GM18861 (cell line): ENCODE results near the gene CUL7.
"Not testable (repeated sequence)": the region's sequence is repeated elsewhere in the genome, so short reads cannot be mapped to it uniquely, and the experiment has no call there.

Experiments
- ATAC-seq: cut with Tn5 transposase; IDR thresholded peaks from one replicate; pipeline ENCODE4 v1.9.1; 2021; ENCODE audit not compliant: unreplicated experiment

The CUL7 gene

DNA sequence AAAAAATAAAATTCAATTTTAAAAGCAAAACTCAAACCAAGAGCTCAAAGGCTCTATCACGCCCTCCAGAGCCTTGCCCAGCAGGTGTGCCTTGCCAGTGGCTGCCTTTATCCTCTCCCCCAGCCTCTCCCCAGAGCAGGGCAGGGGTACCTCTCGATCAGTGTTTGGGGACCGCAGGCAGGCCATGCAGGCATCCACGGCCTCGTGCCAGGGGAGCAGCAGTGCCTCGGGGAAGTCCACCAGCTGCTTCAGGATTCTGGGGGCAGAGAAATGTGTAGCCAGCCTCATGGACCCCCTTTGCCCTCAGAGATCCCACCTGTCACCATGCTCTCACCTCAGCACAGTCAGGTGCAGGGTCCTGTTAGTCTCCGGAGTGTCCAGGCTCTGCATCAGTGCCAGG, 5.7 kb downstream of the CUL7 start:
- ATAC-seq = no peak

DNA sequence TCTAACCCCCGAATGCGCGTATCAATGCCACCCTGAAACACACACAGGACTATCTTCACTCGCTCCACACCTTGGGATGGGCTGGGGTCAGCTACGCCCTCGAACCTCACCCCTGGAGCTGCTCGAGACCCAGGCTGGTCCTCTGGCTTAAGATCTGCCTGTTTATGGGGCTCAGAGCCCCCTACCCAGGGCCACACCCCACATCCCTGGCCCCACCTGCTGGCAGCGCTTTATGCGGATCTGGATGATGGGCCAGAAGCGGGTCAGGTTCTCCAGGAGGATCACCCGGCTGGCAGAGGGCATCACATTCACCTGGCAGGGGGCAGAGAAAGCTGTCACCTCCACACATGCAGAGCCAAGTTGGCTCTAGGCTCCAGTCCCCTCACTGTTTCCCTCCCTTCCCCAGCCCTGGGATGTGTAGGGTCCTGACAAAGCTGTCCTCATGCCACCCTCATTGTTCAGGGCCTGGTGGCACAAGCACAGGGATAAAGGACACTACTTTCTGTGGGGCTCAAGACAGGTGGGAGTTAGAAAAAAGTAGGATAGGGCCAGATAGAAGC, 8.2 kb downstream of the CUL7 start:
- no peak for ATAC-seq

DNA sequence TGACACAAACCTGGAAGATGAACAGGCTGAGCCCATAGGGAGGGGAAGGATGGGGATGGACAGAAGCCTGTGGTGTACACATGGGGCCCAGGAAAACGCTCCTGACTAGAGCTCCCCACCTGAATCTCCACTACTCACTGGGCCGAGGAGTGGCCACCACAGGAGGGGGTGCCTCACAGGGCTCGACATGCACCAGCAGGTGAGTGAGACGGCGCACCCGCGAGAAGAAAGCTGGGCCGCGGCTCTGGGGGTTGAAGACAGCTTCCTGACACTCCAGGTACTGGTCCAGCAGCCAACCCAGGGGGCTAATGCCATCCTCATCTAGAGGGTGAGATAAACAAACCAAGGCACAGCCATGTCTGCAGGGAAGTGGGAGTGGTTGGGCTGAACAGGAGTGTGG, 10.3 kb downstream of the CUL7 start:
- no peak for ATAC-seq

DNA sequence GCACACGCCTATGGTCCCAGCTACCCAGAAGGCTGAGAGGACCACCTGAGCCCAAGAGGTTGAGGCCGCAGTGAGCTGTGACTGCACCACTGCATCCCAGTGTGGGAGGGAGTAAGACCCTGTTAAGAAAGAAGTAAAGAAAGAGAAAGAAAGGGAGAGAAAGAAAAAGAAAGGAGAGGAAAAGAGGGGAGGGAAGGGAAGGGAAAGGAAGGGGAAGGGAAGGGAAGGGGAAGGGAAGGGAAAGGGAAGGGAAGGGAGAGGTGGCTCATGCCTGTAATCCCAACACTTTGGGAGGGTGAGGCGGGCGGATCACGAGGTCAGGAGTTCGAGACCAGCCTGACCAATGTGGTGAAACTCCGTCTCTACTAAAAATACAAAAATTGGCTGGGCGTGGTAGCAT, 12.2 kb downstream of the CUL7 start:
- ATAC-seq = not testable (repeated sequence)

DNA sequence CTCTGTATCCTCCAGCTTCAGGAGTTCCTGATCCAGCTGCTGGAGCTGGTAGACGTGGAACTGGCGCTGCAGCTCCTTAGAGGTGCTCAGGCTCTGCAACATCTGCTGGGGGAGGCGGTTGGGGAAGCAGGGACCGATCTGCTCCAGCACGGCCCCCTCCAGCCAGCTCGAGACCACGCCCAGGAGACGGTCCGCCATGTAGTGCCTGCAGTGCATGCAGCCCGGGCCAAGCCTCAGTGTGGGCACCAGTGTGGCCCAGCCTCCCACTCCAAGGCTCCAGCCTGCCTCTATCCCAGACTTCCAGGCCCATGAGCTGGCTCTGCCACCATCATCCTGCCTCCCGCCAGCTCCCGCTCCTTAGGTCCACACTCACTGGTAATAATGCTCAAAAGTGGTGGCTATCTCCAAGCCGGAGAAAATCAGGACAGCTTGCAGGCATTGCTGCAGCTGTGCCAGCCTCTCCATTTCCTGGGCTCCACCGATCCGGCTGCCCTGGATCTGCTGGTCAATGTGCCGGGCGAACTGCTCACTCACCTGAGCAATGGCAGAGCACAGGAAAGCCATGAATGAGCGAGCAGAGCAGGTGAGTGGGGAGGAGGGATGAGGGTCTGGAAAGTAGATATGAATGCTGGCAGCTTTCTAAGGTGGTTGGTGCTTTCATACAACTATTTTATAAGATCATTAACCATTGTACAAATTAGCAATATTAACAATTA, 13.0 kb downstream of the CUL7 start:
- no peak for ATAC-seq

DNA sequence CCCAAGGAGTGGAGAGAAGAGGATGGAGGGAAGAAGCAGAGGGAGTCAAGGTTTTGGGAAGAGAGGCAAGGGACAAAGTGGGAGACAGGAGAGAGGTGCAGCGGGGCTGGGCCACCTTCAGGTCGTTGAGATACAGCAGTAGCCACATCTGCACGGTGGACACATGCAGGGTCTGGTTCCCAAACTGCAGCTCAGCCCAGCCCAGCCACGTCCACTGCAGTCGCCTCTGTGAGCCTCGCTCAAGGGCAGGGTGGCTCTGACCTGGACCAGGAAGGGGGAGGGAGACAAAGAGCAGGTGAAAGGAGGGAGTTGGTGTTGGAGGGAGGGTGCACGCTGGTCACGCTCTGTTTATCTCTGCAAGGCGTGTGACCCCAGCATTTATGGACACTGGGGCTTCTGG, 14.9 kb downstream of the CUL7 start:
- ATAC-seq = no peak

DNA sequence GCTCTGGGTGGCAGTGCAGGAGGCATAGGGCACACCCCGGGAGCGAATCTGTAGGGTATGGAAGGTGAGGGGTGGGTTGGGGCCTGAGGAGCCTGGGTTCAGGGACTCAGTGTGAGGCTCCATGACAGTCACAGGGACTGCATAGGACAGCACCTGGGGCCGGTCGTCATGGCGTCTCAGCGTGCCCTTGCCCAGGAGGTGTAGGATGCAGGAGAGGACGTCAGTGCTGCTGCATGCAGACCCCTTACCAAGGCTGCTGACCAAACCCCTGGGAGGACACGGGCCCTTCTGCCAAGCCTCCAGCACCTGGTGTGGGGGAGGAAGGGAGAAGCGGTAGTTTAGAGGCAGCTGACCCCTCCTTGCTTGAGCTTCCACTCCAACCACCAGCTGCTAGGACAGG, 15.9 kb downstream of the CUL7 start:
- no peak for ATAC-seq

DNA sequence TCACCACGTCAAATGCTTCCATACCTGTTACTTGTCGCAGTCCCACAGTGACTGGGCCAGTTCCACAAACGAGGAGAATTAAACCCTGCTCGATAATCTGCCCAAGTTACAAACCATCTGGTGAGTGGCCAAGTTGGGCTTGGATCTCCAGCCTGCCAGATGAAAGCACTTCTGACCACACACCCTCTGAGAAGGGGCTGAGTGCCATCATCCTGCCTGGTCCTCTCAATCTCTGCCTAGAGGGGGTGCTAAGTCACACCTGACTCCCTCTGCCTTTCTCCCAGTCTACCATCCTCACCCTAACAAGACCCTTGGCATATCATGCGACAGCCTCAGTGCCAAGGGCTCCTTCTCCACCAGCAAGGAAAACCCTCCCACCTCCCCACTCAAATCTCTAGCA, 16.5 kb downstream of the CUL7 start:
- ATAC-seq = no peak

DNA sequence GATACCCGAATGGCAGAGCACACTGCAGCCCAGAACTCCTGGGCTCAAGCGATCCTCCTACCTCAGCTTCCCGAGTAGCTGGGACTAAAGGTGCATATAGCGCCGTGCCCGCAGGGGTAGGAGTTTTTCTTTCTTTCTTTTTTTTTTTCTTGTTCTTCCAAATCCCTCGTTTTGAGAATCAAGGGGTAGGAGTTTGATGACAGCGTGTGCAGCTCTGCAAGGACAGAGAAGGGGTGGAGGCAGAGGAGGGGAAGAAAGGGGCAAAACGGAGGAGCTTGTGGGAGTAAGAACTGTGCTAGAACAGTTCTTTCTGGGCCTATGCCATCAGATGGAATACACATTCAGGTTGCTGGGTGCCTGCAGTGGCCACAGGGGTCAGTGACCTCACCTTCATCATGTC, 16.9 kb downstream of the CUL7 start:
- no peak for ATAC-seq

DNA sequence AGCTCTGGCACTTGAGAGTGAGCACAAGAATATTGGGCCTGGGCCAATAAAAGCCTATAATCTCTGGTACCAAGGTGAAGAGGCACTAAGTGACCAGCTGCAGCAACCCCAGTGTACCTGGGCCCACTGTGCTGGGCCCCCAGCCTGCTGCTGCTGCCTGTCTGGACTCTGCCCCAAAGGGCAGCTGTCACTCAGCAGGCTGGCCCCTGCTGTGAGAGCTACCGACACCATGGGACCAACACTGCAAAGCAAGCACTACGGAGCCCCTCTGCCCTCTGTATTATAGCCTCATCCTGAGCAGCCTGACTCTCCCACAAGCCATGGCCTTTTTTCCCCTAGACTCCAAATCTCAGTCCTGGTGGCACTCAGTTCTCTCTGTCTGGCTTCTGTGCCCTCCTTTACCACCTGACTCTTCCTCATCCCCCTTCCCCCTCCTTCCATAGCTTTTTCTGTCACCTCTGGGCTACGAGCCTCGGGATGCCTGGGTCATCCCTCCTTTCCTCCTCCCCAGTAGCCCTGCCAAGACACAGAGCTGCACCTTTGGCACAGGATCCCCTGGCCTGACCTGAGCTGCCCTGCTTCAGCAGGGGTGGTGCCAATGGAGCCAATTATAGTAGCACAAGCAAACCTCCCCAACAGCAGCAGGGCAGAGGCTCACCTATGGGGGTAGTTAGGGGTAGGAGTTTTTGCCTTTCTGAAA, 18.0 kb downstream of the CUL7 start:
- ATAC-seq = no peak

DNA sequence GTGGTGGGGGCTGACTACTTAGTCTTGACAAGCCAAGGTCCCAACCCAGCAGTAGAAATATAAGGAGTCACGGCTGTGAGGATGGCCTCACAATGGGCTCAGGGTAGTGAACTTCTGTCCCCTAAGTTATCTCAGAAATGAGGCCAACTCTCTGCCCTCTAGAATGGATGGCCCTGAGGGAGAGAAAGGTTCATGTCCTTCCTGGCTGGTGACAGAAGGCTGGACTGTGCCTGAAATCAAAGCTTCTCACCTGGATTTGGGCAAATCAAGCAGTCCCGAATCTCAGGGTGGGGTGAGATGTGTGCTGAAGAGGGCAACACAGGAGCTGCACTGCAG, 19.5 kb downstream of the CUL7 start:
- no peak for ATAC-seq

DNA sequence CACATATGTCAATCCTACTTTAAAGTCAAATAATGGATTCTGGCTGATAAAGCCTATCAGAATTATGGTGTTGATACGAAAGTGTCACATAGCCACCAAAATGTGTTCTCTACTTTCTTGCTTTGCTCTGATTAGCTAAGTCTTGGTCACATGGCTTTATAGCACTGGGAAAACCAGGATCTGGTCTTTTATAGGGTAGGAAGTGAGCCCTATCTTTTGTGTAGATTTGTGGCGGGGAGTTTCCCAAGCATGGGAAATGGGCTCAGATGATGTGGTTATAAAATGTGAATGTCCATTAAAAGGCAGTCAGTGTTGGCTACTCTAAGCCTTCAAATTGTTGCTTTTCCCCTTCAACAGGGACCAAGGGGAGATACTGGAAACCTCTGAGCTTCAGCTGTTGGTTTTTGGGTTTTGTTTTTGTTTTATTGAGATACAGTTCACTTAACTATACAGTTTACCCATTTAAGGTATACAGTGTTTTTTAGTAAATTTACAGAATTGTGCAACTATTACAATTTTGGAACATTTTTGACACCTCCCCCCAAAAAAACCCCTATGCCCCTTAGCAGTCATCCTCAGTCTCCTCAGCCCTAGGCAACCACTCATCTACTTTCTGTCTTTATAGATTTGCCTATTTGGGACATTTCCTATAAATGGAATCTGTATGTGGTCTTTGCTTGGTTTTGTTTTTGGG, 20.0 kb downstream of the CUL7 start:
- ATAC-seq = no peak

DNA sequence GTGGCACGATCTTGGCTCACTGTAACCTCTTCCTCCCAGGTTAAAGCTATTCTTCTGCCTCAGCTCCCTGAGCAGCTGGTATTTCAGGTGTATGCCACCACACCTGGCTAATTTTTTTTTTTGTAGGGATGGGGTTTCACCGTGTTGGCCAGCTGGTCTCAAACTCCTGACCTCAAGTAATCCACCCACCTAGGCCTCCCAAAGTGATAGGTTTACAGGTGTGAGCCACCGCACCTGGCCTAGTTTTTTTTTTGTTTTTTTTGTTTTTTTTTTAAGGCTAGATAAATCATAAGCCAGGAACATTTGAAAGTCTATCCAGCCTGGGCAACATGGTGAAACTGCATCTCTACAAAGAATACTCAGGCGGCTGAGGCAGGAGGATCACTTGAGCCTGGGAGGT, 21.3 kb downstream of the CUL7 start:
- no peak for ATAC-seq

DNA sequence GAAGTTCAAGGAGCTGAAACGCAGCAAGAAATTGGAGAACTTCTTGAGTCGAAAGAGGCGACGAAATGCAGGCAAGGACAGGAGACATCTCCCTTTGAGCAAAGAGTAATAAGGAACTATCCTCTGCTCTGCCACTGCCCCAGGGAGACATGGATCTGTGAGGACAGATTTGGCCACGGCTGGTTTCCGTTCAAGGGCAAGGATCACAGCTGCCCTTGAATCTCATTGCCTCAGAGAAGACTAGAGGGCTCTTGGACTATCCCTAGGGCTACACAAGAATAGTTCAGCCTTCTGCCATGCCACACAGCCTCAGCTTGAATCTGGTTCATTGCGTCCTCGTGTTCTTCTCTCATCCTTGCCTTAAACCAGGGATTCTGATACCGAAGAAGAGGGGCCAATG, 24.5 kb downstream of the CUL7 start:
- ATAC-seq = no peak

DNA sequence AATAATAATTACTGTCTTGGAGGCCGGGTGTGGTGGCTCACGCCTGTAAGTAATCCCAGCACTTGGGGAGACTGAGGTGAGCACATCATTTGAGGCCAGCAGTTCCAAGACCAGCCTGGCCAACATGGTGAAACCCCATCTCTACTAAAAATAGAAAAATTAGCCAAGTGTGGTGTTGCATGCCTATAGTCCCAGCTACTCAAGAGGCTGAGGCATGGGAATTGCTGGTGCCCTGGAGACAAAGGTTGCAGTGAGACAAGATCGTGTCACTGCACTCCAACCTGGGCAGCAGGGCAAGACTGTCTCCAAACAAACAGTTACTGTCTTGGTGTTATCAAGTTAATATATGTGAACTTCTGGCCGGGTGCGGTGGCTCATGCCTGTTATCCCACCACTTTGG, 27.3 kb downstream of the CUL7 start:
- no peak for ATAC-seq

DNA sequence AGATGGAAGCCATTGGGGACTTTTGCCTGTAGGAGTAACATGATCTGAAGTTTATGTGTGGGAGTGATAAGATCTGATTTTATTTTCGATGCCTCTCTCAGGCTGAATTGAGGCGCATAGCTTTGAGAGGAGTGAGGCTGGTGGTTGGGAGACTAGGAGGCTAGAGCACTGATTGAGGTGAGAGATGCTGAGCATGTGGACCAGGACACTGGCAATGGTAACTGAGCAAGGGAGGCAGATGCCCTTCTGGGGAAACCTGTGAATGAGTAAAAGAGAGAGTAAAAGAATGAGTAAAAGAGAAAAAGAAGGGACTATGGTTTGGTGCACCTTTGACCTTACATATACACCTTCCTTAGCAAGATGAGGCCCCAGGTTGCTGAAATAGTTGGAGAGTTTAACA, 29.2 kb downstream of the CUL7 start:
- no peak for ATAC-seq

DNA sequence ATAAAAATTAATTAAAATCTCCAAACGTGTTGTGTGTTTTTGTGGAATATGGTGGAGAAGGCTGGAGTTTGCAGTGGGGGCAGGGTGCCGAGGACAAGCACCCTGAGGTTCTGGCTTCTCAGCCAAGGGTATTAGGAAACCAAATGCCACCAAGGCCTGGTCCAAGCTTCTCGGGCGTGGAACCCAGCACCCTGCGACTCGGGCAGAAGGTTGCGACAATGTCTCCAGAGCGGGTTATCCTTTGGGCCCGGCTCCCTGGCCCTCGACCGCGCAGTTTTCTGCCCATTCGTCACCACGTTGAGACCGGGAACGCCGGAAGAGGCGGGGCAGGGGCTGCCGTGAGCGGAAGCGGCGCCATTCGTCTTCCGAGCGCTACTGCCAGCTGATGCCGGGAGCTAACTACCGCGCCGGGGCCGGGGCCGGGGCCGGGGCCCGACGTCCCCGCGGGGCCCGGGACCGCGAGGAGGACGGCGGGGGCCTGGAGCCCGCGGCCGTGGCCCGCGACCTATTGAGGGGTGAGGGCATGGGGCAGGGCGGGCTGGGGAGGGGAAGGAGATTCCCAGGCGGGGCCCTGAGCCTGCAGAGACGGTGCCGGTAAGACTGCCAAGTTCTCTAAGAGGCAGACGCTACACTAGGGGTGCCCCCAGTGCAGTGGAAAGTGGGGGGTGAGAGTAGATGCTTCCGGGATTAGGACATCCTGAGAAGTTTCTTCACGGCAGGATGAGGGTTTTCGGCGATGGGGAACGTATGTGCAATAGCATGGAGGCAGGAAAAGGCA, 32.2 kb downstream of the CUL7 start, which contains the start of gene RRP36:
Gene RRP36, plus strand, starts transcription at position 354 of the 778 bp plus-strand sequence. Its CDS starts 32 bp downstream, at position 386.
- peak; percentile 62 for ATAC-seq

DNA sequence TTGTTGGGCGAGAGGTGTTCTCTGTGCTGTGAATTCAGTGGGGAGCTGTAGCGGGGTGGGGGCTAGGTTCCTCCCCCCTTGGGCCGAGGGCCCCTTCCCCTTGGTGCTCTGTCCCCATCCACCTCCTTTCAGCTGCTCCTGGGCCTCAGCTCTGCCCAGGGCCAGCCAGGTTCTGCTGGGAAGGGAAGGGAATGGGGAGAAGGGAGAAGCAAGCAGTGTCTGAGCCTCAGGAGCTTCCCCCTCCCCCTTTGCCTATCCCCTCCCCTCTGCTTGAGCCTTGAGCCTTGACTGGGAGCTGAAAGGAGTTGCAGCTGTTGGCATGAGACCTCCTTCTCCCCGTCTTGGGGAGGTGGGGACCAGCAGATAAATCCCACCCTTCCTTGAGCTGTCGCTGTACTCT, 32.8 kb downstream of the CUL7 start:
- no peak for ATAC-seq

DNA sequence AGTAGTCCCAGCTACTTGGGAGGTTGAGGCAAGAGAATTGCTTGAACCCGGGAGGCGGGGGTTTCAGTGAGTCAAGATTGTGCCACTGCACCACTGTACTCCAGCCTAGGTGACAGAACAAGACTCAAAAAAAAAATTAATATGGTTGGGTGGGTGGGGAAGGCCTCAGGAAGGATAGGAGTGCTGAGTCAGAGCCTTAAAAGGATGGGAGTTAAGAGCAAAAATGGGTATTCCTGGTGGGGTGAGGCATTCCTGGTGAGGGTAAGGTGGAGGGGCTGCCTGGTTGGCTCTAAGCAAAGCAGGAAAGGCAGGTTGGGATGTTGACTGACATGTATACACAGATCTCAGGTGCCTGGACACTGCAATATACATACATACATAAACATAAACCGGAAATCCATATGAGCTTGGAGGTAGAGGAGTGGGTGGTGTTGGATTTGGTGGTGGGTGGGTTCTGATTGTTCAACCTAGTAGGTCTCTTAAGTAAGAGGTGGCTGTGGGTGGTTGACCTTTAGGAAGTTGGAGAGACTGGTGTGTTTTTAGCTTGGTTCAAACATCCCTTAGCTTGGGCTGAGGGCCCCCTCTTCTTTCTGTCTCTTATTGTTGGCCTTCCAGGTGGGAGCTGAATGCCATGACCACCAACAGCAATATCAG, 33.5 kb downstream of the CUL7 start:
- ATAC-seq = no peak

DNA sequence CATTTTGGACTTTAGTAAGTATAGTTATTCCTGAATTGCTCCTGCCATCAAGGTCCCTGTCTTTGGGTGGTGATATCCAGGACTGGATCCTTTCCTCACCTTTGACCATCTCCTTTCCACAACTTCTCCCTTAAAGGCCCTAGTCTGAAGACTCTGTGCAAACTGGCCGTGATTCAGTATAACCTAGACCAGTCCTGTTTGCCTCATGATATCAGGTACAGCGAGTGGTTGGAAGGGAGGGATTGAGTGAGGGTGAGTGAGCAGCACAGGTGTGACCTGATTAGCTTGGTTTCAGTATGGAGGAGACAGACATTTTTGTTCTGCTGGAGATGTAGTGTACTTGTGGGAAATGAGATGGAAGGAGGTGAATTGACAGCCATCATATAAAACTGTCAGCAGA, 34.5 kb downstream of the CUL7 start:
- no peak for ATAC-seq

DNA sequence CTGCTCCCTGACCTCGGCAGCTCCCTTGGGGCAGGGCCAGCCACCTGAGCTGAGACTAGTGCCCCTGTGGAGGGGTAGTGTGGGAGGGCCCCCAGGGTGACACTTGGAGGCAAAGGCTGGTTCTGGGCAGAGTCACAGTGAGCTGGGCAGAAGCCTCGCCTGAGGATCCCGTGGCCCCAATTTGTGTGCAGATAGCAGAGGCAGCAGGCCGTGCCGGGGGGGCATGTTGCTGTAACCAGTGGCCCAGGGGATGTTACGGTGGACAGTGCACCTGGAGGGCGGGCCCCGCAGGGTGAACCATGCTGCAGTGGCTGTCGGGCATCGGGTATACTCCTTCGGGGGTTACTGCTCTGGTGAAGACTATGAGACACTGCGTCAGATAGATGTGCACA, 36.7 kb downstream of the CUL7 start:
- no peak for ATAC-seq
